NCI-H748 treated with DMSO at 0.1 percent for 48 hours (cell line): ENCODE data around the gene SEZ6L.

Source experiments
- DNase-seq: peaks from one replicate; lab custom pipeline; 2025; lab: John Stamatoyannopoulos, UW

The SEZ6L gene

DNA sequence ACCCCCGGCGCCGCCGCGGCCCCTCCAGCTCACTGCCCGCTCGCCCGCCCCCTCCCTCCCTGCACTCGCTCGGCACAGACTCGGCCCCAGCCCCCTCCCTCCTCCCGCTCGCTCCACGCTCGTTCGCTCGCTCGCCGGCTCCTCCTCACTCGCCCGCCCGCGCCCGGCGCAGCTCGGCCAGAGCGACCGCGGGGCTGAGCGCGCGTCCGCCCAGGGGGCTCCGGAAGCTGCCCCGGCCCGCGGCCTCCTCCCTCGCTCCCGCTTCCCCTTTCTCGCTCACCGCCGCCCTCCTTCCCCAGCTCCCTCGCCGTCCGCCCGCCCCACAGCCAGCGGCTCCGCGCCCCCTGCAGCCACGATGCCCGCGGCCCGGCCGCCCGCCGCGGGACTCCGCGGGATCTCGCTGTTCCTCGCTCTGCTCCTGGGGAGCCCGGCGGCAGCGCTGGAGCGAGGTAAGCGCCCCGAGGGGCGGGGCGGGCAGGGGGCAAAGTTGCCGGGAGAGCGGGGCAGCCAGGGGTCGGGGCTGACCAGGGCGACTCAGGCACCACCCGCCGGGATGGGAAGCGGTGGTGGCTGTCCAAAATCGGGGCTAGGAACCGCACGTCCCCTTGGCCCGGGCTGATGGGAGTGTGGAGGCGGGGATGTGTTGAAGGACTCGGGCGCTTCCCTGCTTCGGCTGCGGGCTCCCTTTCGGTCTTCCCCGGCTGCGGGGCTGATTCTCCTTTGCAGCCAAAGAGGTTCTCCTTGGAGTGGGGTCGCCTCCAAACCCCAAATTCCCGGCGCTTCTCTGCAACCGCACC lies at the start of gene SEZ6L:
SEZ6L (plus strand) TSS at position 148 of the 797 bp plus-strand sequence; CDS start at position 356, 208 bp downstream.
- DNase-seq, result no peak

DNA sequence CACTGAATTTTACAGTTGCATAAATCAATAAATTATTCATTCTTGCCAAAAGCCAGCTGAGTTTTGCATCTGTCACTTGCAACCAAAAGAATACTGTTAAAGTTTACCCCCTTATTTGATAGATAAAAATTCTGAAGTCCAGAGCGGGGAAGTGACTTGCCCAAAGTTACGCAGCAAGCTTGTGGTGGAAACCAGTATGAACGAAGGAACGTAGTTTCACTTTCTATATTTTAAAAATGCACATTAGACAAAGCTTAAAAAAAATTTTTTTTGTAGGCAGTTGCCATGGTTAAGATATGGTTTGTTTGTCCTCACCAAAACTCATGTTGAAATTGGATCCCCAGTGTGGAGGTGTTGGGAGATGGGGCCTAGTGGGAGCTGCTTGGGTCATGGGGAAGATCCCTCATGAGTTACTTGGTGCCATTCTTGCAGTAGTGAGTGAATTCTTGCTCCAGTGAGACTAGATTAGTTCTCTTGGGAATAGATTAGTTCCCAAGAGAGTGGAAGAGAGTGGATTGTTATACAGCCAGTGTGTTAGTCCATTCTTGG lies 46.3 kb upstream of the SEZ6L start:
- DNase-seq, result no peak

DNA sequence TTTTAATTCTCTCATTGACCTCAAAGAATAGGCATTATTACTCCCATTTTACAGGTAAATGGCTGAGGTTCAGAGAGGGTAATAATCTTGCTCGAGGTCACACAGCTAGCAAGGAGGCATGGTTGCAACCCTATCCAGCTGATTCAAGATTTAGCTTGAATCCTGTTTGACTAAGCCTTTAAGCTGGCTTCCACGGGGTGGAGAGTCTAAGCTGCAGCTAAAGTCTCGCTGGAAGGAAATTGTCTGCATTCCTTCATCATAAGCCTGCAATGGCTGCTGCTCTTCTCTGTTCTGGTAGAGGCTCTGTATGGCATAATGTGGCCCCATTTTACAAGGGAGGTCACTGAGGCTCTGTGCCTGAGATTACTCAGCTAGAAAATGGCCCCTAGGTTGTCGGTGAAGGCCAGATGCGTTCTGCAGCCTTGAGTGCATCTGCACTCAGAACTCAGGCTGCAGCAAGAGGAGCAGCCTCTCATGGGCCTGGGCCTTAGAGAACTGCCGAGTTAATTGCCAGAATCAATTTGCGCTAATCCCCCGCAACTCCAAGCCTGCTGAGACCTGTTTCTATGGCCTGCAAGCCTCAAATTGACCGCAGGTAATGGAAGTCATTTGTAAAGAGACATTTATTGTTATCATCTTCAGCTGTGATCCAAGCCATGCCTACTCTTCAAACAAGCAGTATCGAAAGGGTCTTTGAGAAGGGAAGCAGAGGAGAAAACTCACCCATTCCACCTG lies 44.1 kb upstream of the SEZ6L start:
- DNase-seq, result peak; percentile 56

DNA sequence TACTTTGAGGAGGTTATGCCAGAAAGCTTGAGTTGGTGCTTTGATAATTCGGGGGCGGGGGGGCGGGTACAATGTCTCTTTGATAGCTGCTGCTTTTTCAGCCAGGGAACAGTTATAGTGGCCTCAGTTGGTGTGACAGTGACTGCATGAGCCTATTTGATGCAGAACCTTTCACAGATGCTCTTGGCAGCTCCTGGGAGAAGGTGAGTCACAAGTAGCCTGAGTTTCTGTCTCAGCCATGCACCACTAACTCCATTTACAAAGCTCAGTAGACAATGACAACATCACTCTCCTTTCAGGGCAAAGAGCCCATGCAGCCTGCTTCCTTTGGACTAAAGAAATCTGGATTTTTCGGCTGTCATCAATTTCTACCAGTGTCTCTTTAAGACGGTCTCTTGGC lies 42.1 kb upstream of the SEZ6L start:
- DNase-seq, result no peak

DNA sequence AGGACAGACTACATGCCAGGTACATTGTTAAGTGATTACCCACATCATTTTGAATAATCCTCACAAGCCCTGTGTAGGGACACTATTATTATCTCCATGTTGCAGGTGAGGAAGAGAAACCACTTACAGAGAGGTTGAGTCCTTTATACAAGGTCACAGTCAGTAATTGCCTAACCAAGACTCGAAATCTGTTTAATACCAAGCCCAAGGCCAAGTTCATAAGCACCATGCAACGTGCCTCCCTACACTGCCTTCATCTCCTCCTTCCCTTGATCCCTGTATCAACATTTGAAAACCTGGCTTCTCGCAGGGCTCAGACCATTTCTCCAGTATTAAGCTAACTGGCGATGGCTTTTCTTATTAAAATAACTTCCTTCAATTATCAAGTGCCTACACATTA lies 41.7 kb upstream of the SEZ6L start:
- no peak for DNase-seq

DNA sequence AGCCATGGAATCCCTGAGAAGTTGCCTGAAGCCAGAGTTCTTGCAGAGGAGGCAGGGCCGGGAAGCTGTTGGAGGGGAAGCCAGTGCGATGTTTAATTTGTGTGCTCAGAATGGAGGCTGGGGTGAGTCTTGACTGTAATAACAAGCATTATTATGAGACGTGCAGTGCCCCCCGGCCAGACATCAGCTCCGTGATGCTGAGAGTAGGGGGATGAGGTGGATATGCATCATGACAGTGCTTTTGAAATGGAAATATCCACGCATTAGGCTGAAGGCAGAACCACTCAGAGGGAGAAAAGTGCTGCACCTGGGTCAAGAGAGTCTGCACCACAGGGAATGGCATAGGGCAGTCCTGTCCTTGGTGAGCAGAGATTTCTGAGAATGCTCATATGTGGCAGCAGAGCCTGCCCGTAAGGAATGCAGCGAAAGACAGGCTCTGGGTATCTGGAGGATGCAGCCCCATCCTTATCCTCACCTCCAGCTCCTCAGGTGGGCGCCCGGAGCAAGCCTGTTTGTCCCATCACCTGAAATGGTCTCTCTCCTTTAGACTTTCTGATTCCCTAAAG lies 37.6 kb upstream of the SEZ6L start:
- no peak for DNase-seq

DNA sequence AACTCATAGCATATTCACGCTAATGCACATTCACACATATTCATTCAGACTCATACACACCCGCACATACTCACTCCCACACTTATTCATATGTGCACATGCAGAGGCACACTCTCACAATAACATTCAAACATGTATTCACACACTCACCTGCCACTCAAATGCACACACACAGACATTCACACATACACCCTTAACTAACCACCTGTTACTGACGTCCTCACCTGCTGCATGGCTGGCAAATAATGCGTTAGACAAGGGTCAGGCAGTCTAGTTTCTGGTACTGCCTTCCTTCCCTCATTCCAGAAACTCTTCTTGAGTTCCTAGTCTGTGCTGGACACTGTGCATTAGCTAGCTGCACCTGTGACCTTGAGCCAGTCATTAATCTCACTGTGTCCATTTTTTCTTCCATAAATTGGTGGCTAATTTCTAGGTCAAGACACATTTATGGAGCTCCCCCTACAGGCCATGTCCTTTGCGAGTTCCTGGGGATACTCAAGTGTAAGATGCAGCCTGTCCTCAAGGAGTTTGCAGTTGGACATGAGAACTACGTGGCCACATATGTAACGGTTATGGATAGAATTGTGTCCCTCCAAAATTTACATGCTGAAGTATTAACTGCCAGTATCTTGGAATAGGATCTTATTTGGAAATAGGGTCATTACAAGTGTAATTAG lies 34.5 kb upstream of the SEZ6L start:
- peak; percentile 4 for DNase-seq

DNA sequence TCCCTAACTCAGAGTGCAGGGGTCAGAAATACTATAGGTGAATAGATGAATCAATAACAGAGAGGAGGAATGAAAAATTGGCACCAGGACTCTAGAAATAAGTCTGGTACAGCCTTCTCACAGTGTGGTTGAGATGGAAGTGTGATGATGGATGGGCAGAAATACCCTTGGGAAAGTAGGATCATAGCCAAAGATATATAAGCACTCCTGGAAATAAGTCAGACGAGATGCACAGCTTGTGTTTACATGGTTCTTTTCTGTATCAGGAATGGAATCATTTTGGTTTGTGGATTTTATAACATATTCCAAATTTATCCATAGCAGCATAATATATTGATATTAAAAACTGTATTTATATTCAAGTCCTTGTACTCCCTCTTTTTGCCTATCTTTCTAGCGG lies 33.5 kb upstream of the SEZ6L start:
- no peak for DNase-seq

DNA sequence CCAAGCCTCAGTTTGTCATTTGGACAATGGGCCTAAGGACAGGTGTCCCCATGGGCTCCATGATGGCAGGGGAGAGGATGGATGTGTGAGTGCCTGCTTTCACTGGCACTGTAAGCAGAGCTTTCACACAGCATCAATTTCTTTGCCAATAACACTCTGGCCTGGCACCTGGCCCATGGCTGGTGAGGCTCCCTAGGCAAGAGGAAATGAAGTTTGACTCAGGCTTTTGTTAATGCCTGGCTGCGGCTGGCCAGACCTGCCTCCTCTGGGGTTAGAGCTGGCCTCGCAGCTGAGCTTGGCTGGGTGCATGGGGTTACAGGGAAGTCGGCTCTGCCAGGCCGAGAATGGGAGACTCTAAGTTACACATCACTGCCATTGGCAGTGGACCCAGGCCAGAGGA lies 30.0 kb upstream of the SEZ6L start:
- no peak for DNase-seq

DNA sequence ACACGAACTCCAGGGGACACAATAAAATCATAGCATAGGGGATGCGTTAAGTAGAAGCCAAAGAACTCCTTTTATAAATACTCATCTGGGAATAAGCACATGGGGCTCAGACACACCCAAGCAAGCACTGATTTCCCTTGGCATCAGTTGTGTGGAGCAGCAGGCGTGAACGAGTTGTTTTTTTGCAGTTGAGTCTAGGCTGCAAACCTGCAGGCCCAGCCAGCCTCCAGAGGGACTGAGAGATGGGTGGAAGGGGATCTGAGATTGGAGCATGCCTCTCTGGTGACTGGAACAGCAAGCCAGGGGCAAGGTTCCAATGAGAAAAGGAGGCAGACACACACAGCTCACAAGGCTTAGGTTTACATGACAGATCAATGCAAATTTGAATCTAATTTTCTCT lies 27.4 kb upstream of the SEZ6L start:
- no peak for DNase-seq

DNA sequence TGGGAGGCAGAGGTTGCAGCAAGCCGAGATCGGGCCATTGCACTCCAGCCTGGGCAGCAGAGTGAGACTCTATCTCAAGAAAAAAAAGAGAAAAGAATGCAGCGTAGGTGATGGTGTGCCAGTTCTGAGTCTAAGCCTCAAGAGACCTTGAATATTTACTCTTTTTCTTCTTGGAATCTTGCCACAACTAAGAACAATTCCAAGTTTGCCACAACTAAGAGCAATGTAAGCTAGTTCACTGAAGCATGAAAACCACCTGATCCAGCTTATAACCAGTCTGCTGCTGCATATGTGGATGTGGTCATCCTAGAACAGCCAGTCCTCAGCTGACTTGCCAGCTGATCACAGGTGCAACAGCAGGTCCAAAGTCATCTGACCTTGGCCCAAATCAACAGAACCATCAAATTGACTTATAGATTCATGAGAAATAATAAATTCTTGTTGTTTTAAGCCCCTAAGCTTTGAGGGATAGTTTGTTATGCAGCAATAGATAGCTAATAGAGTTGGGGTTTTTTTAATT lies 25.4 kb upstream of the SEZ6L start:
- DNase-seq, result no peak

DNA sequence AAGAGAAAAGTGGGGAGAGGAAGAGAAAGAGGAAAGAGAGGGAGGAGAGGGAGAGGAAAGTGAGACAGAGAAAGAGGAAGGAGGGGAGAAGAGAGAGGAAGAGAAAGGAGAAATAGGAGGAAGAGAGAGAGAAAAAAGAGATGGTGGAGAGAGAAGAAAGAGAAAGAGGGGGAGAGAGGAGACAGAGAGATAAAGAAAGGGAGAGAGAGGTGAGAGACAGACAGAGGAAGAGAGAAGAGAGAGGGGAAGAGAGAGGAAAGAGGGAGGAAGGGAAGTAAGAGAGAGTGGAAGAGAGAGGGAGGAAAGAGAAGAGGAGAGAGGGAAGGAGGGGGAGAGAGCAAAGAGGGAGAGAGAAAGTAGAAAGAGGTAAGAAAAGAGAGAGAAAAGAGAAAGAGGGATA lies 9.4 kb upstream of the SEZ6L start:
- DNase-seq, result no peak

DNA sequence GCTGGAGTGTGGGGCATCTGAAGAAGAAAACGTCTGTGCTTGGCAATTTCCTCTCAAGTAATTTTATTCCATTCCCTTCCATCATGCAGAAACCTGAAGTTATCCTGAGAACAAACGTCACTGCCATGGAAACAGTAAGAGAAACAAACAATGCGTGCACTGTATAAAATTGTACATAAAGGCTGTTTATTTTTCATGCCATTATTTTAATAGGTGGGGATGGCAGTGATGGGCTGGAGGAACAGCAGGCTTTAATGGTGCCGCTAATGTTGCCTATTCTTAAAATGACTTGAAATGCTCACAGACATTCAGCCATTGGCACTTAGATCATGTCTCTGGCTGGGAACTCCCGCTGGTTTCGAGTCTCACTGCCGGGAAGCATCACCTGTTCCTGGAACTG lies 7.5 kb upstream of the SEZ6L start:
- DNase-seq, result peak; percentile 62

DNA sequence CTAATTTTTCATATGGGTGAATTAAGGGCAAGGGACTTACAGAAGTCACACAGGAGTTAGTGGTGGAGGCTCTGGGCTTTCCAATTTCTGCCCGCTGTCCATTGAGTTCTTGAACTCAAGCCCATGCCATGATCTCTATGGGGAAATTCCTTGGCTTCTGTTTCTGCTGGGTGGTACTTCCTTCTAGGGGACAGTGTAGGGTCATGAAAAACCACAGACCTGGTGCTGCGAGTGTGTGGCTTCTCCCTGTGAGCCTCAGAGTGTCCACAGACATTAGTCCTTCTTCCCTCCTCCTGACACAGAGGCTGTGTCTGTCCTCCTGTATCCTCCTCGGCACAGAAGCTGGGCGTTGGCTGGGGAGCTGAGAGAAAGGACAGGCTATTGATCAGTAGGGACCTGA lies 6.3 kb upstream of the SEZ6L start:
- no peak for DNase-seq

DNA sequence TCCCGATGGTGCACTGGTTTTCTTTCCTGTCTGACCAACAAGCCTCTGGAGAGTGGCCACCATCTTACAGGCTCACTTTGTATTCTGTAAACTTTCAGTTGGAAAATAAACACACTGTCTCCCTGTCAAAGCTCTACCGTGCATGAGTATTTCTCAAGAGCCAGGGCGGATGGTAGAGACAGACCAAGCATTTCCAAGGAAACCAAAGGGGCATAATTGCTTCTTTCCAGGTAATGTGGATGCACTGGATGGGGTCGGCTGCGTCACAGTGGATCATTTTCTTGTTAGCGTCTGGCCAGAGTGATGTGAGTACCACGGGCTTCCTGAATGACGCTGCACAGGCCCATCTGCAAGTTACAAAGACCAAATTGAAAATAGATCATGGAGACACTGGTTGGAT lies 5.1 kb upstream of the SEZ6L start:
- DNase-seq, result no peak

DNA sequence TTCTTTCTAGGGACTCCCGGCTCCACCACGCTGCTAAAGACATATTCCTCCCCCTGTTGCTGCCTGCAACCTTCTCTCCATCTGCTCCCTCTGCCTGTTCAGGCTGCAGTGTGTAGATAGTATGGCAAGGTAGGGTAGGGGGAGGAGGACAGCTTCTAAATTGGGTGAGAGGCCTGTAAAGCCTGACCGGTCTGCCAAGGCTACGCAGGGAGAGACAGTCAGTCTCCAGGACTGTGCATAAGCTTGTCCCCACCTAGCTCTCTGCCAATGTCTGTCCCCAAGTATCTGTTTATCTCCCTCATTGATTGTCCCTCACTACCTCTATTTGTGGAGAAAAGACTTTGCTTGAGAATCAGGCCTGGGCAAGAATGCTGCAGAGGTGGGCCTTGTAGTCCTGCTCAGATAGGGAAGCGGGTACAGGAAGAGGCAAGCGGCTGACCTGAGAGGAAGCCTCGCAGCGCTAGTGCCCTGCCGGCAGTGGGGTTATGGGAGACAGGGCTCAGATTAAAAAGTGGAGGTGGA lies 871 bp upstream of the SEZ6L start:
- DNase-seq, result no peak

DNA sequence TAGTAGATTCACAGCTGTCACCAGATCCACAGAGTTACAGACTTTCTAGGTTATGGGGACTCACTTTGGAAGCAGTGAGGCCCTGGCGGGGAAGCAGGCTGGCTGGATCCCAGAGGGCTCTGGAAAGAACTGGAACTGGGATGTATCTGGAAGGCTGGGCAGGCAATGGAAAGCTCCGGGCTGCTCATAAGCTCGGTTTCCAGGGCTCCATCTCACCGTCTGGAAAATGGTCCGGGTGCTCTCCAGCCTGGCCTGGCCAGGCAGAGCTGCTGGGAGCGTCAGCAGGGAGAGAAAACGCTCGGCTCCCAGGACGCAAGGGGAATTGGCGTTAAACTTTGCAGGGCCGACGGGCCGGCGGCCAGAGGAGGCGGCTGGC lies 335 bp upstream of the SEZ6L start:
- peak; percentile 12 for DNase-seq

DNA sequence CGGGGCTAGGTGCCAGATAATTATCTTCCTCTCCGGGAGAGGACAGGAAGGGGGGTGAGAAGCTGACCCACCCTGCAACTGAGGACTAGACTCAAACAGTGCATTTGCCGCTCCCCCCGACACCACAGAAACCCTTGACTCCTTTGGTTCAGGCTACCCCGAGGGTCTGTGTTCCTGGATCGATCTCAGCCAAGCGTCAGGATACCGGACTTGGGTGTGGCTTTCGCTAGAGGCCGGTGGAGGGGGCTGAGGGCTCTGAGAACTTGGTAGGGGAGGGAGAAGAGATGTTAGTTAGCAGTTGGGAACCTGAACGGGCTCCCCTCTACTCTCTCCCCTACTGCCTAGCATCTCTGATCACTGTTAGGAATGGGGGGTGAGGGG lies 840 bp downstream of the SEZ6L start:
- peak; percentile 6 for DNase-seq

DNA sequence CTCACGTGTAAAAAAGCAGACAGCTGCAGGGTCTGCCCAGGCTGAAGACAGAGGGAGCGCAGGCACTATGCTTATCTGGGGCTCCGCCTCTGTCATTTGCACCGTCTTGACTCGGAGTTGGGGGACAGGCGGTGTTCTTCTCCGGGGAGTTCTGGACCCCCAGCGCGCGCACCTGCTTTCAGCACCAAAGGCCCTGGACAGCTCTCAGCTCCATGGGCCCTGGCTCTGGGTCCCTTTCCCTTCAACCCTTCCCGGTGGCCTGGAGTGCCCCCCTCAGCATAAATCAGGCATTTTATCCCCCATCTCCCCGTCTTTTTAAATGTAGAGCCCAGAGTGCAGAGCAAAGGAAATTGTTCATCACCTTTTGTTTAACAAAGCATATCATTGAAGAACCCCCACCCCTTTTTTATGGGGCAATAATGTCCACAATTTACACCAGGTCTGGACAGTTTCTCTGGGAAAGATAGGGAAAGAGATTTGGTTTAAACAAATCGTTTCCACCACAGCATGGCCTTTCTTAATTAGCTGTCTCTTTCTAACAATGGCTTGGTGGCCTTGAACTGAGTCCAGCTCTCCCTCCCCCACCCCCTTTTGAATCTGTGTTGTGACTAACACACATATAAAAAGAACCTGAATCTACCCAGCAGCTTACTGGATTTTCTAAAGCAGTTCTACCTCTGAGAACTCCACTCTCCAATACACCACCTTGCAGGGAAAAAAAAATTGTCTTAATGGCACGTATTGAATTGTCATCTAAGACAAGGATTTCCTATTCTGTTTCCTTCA lies 1.7 kb downstream of the SEZ6L start:
- peak; percentile 74 for DNase-seq

DNA sequence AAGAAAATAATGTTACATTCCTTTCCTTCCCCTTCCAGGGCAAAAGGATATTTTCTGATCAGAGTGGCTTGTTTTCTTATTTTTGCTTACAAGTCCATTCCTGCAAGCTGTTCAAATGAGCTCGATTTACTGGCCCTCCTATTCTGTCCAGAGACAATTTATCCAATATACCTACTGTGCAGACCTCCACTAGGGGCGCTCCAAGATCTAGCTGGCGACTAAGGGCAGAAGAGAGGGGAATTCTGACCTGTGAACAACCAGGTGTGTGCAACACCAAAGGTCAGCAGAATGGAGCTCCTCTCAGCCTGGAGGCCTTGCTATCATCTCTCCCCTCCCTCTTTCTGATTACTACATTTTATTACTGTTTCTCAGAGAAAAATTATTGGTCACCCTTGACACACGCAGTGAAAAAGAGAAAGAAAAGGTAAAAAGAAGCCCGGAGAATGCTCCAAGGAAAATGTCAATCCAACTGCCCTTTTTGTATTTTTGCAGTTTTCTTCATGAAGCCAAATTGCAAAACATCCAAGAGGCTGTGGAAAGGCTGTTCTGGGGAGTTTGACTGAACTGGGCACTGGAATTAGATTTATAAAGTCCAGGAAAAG lies 3.2 kb downstream of the SEZ6L start:
- peak; percentile 56 for DNase-seq

DNA sequence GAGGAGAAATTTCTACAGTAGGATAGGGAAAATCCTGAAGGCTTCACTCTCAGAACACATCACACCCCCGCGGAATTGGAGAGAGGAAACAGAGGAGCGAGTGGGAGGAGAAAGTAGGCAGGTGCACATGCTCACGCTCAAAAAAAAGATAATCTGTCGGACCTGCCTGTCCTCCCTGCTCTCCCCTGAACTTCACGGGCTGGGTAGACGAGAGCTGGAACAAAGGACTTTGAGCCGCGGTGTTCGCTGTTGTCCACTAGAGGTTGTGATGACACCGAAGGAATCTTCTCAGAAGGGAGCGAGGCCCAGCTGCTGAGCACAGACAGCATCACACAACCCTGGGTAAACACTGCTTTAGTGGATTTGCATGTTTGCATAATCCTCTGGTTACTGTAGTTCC lies 5.0 kb downstream of the SEZ6L start:
- DNase-seq, result no peak
